GM21825 (cell line): ENCODE results near the gene SLC43A1.
A peak's percentile ranks its signal among the peaks of the same experiment; 100 is the strongest.
"Not testable (repeated sequence)": the region's sequence is repeated elsewhere in the genome, so short reads cannot be mapped to it uniquely, and the experiment has no call there.

Experiments
- ATAC-seq: cut with Tn5 transposase; IDR thresholded peaks from one replicate; pipeline ENCODE4 v1.9.1; 2021; ENCODE audit warnings: mild to moderate bottlenecking, moderate library complexity; ENCODE audit not compliant: unreplicated experiment

SLC43A1 gene

DNA sequence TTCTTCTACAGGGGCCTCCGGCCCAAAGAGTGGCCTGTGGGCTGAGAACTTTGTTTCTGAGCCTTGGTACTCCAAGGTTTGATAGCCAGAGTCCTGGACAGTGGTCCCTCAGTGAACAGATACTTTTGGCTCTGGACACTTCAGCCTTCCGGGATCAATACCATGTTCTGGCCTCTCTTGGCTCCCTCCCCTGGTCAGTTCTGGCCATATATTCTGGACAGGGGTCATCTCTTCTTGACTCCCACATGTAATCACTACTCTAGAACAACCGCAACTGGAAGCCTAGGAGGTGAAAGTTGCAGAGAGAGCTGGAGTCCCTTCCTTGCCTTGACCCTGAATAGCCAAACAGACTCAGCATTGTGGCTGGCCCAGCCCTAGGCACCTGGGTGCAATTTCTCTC lies 52.9 kb downstream of the SLC43A1 start:
- no peak for ATAC-seq

DNA sequence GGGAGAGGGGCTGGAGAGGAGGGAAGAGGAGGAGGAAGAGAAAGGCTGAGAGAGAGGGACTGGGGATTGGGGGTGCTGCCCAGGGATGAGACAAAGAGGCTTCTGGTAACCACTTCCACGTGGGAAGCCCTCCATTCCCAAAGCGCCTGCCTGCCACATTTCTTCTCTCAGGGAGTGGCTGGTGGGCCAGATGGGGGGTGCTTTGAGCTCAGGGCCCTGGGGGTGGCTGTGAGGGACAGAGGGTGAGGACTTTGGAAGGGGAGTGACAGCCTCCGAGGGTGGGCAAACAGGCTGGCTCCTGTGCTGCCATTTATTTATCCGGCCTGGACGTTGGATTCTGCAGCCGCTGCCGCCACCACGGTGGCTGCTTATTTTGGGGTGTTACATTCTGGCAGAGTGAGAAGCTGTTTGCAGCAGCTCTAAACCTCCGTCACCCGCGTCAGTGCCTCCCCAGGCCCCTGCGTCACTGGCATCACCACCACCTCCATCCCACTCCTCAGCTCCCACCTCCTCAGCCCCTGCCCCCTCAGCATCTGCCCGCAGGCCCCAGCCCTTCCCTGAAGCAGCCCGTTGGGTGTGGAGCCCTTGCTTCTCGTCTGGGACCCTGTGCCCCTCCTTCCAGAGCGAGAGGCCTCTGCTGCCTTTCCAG lies 53.5 kb downstream of the SLC43A1 start:
- ATAC-seq, result no peak

GRCh38 chr11:57460758-57461749 lies 54.4 kb downstream of the SLC43A1 start:
- no peak for ATAC-seq

DNA sequence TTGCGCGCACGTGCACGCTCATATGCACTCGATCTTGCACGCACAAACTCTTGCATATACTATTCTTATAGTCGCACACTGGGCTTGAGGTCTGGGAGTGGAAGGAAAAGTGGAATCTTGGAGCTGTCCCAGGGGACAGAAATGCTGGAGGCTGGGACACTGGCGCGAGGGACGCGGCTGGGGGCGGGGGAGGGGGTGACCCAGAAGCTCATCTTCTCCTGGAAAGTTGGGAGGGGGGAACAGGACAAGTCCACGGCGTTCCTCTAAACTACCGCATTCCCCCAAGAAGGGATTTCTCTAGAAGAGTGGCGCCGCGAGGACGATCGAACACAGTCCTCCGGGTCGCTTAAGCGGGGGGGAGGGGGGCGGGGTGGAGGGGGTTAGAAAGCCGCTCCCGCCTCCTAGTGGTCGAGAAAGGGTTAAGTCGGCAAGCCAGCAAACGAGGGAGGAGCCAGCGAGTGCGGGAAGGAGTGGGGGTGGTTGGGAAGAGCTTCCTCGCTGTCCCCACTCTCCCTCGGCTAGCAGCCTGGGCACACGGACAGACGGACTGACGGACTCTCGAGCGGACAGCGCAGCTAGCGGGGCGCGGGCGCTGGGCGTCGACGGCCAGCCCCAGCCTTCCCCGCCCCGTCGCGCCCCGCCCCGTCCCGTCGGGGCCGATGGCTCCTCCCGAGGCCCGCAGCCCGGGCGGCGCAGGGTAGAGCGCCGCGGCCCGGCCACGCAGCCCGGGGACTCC lies 55.3 kb downstream of the SLC43A1 start, which contains the start of gene RTN4RL2:
Gene RTN4RL2 (plus strand): TSS at position 507 of the 736 bp plus-strand sequence. CDS start 338 bp downstream, outside the sequence.
- ATAC-seq, result peak; percentile 40

GRCh38 chr11:57459164-57460021 lies 56.1 kb downstream of the SLC43A1 start:
- no peak for ATAC-seq

DNA sequence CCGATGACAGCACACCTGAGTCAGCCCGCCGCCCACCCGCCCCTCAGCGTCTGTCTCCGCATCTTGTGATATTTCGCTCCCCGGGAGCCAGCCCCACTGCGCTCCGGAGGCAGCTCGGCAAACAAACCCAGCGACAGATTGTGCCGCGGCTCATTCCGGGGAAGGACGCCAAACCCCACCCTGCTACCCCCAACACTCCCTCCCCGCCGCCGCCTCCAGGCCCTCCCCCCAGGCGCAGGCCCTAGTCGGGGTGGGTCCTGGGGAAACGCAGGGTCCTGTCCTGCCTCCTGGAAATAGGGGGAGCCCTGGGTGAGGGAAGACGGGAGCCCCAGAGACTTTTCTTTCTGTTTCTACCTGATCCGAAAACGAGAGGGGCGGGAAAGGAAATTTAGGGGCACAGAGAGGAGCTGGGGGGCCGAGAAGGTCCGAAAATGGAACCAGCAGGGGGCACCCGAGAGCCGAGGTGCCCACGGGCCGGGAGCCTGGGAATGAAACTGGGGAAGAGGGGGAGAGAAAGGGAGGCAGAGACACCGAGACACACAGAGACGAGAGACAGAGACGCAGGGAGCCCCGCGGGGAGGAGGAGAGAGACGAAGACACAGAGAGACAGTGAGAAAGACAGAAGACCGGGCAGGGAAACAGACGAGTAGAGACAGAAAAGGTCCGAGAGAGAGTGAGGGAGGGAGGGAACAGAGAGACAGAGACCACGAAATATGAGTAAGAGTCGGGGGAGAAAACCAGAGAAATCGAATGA lies 56.9 kb downstream of the SLC43A1 start:
- ATAC-seq, result no peak

DNA sequence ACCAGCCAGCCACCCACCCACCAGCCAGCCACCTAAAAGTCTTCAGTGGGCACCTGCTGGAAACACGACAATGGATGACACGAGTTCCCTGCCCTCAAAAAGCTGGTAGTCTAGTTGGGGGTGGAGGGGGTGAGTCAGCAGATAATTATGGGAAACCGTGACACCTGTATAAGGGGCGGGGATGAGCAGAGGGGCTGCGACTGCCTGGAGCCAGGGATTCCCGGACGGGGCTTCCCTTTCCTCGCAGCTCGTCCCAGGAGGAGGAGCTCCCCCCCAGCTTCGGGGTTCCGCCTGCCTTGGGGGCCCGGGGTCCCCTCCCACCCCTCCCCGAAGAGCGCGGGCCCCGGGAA lies 57.5 kb downstream of the SLC43A1 start:
- ATAC-seq, result no peak

GRCh38 chr11:57457643-57458023 lies 57.9 kb downstream of the SLC43A1 start:
- ATAC-seq, result peak; percentile 9

DNA sequence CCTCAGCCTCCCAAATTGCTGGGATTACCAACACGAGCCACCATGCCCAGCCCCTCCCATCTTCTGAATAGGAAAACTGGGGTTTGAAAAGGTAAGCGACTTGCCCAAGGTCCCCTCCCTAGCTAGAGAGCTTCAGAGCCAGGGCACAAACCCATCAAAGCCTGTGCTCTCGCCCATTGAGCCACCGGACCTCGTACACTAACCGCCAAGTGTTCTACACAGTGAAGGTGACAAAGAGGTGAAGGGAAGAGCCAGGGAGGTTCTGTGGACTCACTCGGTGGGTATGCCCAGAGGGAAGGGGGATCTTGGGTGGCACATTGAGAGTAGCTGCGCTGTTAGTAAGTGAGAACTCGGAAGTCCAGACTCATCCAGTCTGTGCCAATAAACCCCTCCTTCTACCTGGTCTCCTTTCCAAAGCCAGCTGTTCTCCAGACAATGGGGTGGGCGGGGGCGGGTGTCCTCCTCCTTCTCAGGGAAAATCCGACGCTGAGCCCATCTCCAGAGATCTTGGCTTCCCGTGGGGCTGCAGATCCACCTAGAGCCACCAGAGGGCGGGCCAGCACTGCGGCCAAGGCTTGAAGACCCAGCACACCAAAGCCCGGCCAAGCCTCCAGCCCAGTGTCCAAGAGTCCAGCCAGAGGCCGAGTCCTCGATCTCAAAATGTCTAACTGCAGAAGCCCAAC lies 58.4 kb downstream of the SLC43A1 start:
- ATAC-seq, result peak; percentile 50

DNA sequence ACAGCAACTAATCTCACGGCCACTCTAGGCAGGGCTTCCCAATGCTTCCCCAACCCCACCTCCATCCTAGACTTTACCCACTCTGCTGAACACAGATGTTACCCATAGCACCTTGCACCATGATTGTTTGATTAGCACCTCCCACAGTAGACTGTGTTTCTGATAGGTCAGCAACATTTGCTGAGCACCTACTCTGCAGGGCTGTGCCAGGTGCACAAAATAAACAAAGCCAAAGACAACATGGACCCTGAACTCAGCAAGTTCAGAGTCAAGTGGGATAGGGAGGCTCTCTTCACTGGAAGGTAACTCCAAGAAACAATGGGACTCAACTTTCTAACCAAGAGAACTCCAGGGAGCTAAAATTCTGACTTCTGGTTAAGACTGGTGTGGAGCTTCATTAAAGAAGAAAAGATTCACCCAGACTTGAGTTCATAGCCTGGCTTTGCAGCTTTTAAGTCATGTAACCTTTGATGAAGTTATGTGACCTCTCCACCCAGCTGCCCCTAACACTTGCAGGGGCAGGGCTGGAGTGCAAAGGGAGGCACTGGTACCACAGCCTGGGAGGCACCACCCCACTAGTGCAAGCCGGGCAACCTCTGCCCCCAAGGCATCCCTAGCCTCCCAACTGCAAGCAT lies 61.8 kb downstream of the SLC43A1 start:
- ATAC-seq, result no peak

DNA sequence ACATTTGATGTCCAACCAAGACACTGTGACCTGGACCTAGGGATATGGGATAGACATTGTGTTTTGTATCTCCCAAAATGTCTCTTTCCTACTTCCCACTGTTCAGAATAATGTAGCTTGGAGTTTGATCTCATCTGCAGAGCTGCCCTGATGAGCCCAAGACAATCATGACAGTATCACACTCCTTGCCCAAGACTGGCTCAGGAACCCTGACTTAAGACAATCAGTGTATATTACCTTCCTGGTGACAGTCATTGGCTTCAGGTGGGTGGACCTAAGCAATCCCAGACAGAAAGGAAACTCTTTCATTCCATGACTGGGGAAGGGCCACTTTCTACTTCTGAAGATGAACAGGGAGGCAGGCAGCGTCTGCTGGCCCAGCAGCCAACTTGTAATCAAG lies 69.4 kb downstream of the SLC43A1 start:
- no peak for ATAC-seq

DNA sequence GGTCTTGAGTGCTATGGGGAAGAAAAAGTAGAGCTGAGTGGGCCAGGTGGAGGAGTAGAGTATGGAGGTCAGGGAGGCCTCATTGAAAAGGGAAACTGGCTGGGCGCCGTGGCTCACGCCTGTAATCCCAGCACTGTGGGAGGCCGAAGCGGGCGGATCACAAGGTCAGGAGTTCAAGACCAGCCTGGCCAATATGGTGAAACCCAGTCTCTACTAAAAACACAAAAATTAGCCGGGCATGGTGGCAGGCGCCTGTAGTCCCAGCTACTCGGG lies 70.4 kb downstream of the SLC43A1 start:
- not testable (repeated sequence) for ATAC-seq

- no peak for ATAC-seq
These were observed 71.0 kb downstream of the SLC43A1 start for GRCh38 chr11:57444362-57445121.

DNA sequence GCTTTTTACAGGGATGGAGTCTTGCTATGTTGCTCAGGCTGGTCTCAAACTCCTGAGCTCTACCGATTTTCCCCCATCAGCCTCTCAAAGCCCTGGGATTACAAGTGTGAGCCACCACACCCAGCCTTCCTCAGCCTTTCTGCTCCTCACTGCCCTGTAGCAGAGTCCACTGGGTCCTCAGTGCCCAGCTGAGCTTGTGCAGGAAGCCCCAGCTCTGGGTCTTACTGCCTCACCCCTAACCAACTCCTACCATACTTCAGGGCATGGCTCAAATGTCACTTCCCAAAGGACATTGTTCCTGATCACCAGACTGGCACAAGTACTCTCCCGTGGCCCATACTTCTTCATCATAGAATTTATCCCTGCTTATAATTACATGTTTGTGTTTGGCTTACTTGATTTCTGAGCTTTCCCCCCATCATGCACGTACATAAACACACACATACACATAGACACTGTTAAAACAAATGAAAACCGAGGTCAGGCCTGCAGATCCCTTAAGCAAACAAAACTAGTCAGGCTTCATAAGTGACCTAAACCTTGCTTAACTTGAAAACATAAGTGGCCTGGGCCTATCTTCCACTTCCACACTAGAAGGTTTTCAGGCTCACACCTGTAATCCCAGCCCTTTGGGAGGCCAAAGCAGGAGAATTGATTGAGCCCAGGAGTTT lies 74.6 kb downstream of the SLC43A1 start:
- ATAC-seq, result no peak

DNA sequence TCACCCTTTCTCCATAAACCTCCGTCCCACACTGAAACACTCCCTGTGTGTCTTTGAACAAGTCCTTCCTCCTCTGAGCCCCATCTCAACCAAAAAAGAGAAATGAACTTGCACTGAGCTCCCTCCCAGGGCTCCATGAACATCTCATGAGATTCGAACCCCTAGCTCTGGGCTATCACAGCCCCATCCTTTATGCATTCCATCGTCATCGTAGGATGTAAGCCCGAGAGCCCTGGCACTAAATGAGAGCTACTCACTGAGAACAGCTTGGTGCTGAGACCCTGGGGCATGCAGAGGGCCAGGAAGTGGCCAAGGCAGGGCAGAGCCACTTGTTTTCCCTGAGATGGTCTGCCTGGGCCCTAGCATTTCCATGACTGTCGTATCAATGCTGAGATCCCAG lies 75.7 kb downstream of the SLC43A1 start:
- no peak for ATAC-seq

- ATAC-seq, result no peak
These were observed 76.9 kb downstream of the SLC43A1 start for GRCh38 chr11:57438345-57439285.

DNA sequence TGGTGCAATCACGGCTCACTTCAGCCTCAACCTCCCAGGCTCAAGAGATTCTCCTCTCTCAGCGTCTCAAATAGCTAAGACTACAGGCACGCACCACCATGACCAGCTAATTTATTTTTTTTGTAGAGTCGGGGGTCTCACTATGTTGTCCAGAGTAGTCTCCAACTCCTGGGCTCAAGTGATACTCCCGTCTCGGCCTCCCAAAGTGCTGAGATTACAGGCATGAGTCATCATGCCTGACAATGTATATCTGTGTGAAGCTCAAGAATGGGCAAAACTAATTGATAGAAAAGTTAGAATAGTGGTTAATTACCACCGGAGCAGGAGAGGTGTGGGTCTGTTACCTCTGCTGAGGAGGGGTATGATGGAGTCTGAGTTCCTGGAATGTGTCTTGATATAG lies 79.5 kb downstream of the SLC43A1 start:
- no peak for ATAC-seq
